ENCODE measurements around the gene ICAM5.

The ICAM5 gene

GRCh38 chr19:10315335-10316214 lies 25.8 kb downstream of the ICAM5 start, which contains the start of gene FDX2:
FDX2 (minus strand) TSS chr19:10316015; CDS start chr19:10315996, 19 bp downstream.
- no peaks in the 10 kb centered on the region for H3K27me3 ChIP-seq (ENCODE audit: control insufficient read depth in 3 of 3, insufficient read depth in 3 of 3, low read depth in 1 of 3, low read length in 3 of 3)
- H2AK5ac ChIP-seq (ENCODE audit: low read depth, low read length), result peak within 1 kb of the TSS; percentile 17
- H3K9ac ChIP-seq (ENCODE audit: low read depth, low read length, poor library complexity), result peak within 1 kb of the TSS; percentile 65
- no peak within 1 kb of the TSS for H2BK120ac ChIP-seq (ENCODE audit: low read depth, low read length)
- H2BK15ac ChIP-seq (ENCODE audit: low read length), result no peak within 1 kb of the TSS
- no peak within 1 kb of the TSS for H3K4ac ChIP-seq (ENCODE audit: low read length)
- H4K8ac ChIP-seq (ENCODE audit: low read depth, low read length), result no peak within 1 kb of the TSS
- no peak within 1 kb of the TSS for H3K27ac ChIP-seq (replicated peaks; ENCODE audit: low read length)
- H2BK12ac ChIP-seq (ENCODE audit: low read length), result no peak within 1 kb of the TSS
- H3K4me2 ChIP-seq (ENCODE audit: insufficient read depth, low read length, poor library complexity, severe bottlenecking), result peak within 1 kb of the TSS; percentile 77
- peak; percentile 86 for DNase-seq (ENCODE audit: low spot score)
- H2BK5ac ChIP-seq (ENCODE audit: low read length), result no peak within 1 kb of the TSS
- H3K36me3 ChIP-seq (replicated peaks in 1 of 2; ENCODE audit: control insufficient read depth in 2 of 2, insufficient read depth in 2 of 2, low read length in 2 of 2), result peaks cover 23 to 54% of the 10 kb centered on the region in 2 donors
- no peak within 1 kb of the TSS for H4K91ac ChIP-seq (ENCODE audit: low read depth, low read length, poor library complexity)
- H3K9me3 ChIP-seq (replicated peaks in 1 of 2; ENCODE audit: control insufficient read depth in 2 of 2, insufficient read depth in 1 of 2, low read depth in 1 of 2, low read length in 2 of 2), result no peaks in the 10 kb centered on the region
- H3K79me1 ChIP-seq (ENCODE audit: low read depth, low read length), result peaks cover 6% of the 10 kb centered on the region
- no peak within 1 kb of the TSS for H3K14ac ChIP-seq (ENCODE audit: low read length)
- H3K4me1 ChIP-seq (ENCODE audit: control insufficient read depth in 2 of 2, insufficient read depth in 1 of 2, low read depth in 1 of 2, low read length in 2 of 2), result peaks cover 0 to 2% of the 10 kb centered on the region in 2 donors
- peak within 1 kb of the TSS; percentile 98 for H2AFZ ChIP-seq (ENCODE audit: low read length)
- H3K18ac ChIP-seq (ENCODE audit: low read length), result peak within 1 kb of the TSS; percentile 55
- H3K4me3 ChIP-seq (ENCODE audit: low read length in 2 of 2), result peak within 1 kb of the TSS; percentile 71 to 81
- WGBS, 2 donors (ENCODE audit: extremely low coverage in 2 of 2, insufficient read length in 2 of 2, insufficient replicate concordance in 1 of 2), result no CpG with 5 or more reads among the region's 55 CpGs
- H3K23ac ChIP-seq (ENCODE audit: low read depth, low read length, poor library complexity), result peak within 1 kb of the TSS; percentile 5

- no CpG with 5 or more reads among the region's 19 CpGs for WGBS, 2 donors (ENCODE audit: extremely low coverage in 2 of 2, insufficient read length in 2 of 2, insufficient replicate concordance in 1 of 2)
- H2BK5ac ChIP-seq (ENCODE audit: low read length), result no peak overlapping the region
Measured at GRCh38 chr19:10316229-10317044, 26.7 kb downstream of the ICAM5 start.

GRCh38 chr19:10317045-10317856 lies 27.5 kb downstream of the ICAM5 start:
- H3K36me3 ChIP-seq (replicated peaks in 1 of 2; ENCODE audit: control insufficient read depth in 2 of 2, insufficient read depth in 2 of 2, low read length in 2 of 2), result peaks cover 32 to 64% of the 10 kb centered on the region in 2 donors
- H2AK5ac ChIP-seq (ENCODE audit: low read depth, low read length), result no peak overlapping the region
- no CpG with 5 or more reads among the region's 29 CpGs for WGBS, 2 donors (ENCODE audit: extremely low coverage in 2 of 2, insufficient read length in 2 of 2, insufficient replicate concordance in 1 of 2)
- no peak overlapping the region for H4K8ac ChIP-seq (ENCODE audit: low read depth, low read length)
- H3K4me2 ChIP-seq (ENCODE audit: insufficient read depth, low read length, poor library complexity, severe bottlenecking), result no peak overlapping the region
- no peak overlapping the region for H3K9ac ChIP-seq (ENCODE audit: low read depth, low read length, poor library complexity)
- peaks cover 6% of the 10 kb centered on the region for H3K79me1 ChIP-seq (ENCODE audit: low read depth, low read length)
- H2BK12ac ChIP-seq (ENCODE audit: low read length), result no peak overlapping the region
- H2BK15ac ChIP-seq (ENCODE audit: low read length), result no peak overlapping the region
- H2AFZ ChIP-seq (ENCODE audit: low read length), result no peak overlapping the region
- H3K4me1 ChIP-seq (ENCODE audit: control insufficient read depth in 2 of 2, insufficient read depth in 1 of 2, low read depth in 1 of 2, low read length in 2 of 2), result peaks cover 0 to 2% of the 10 kb centered on the region in 2 donors
- no peak overlapping the region for H2BK120ac ChIP-seq (ENCODE audit: low read depth, low read length)
- no peaks in the 10 kb centered on the region for H3K27me3 ChIP-seq (ENCODE audit: control insufficient read depth in 3 of 3, insufficient read depth in 3 of 3, low read depth in 1 of 3, low read length in 3 of 3)
- H3K4ac ChIP-seq (ENCODE audit: low read length), result no peak overlapping the region
- no peaks in the 10 kb centered on the region for H3K9me3 ChIP-seq (replicated peaks in 1 of 2; ENCODE audit: control insufficient read depth in 2 of 2, insufficient read depth in 1 of 2, low read depth in 1 of 2, low read length in 2 of 2)
- no peak overlapping the region for H3K18ac ChIP-seq (ENCODE audit: low read length)
- no peak overlapping the region for H4K91ac ChIP-seq (ENCODE audit: low read depth, low read length, poor library complexity)
- no peak overlapping the region for H2BK5ac ChIP-seq (ENCODE audit: low read length)
- no peak for DNase-seq (ENCODE audit: low spot score)
- no peak overlapping the region for H3K14ac ChIP-seq (ENCODE audit: low read length)
- H3K23ac ChIP-seq (ENCODE audit: low read depth, low read length, poor library complexity), result no peak overlapping the region
- H3K27ac ChIP-seq (replicated peaks; ENCODE audit: low read length), result no peak overlapping the region
- H3K4me3 ChIP-seq (ENCODE audit: low read length in 2 of 2), result no peak overlapping the region

More at GRCh38 chr19:10316229-10317044, 26.7 kb downstream of the ICAM5 start:
- no peaks in the 10 kb centered on the region for H3K9me3 ChIP-seq (replicated peaks in 1 of 2; ENCODE audit: control insufficient read depth in 2 of 2, insufficient read depth in 1 of 2, low read depth in 1 of 2, low read length in 2 of 2)
- peak overlapping the region; percentile 17 for H2AK5ac ChIP-seq (ENCODE audit: low read depth, low read length)
- no peak overlapping the region for H2BK12ac ChIP-seq (ENCODE audit: low read length)
- H2BK15ac ChIP-seq (ENCODE audit: low read length), result no peak overlapping the region
- H3K4me1 ChIP-seq (ENCODE audit: control insufficient read depth in 2 of 2, insufficient read depth in 1 of 2, low read depth in 1 of 2, low read length in 2 of 2), result peaks cover 0 to 2% of the 10 kb centered on the region in 2 donors
- no peak overlapping the region for H3K14ac ChIP-seq (ENCODE audit: low read length)
- H3K4me3 ChIP-seq (ENCODE audit: low read length in 2 of 2), result peak overlapping the region in 1 of 2 donors; percentile 71
- H3K4ac ChIP-seq (ENCODE audit: low read length), result no peak overlapping the region
- H4K8ac ChIP-seq (ENCODE audit: low read depth, low read length), result no peak overlapping the region
- no peak overlapping the region for H3K9ac ChIP-seq (ENCODE audit: low read depth, low read length, poor library complexity)
- no peak overlapping the region for H3K18ac ChIP-seq (ENCODE audit: low read length)
- peaks cover 24 to 56% of the 10 kb centered on the region in 2 donors for H3K36me3 ChIP-seq (replicated peaks in 1 of 2; ENCODE audit: control insufficient read depth in 2 of 2, insufficient read depth in 2 of 2, low read length in 2 of 2)
- no peak overlapping the region for H3K27ac ChIP-seq (replicated peaks; ENCODE audit: low read length)
- peak overlapping the region; percentile 98 for H2AFZ ChIP-seq (ENCODE audit: low read length)
- no peak overlapping the region for H3K23ac ChIP-seq (ENCODE audit: low read depth, low read length, poor library complexity)
- H3K79me1 ChIP-seq (ENCODE audit: low read depth, low read length), result peaks cover 6% of the 10 kb centered on the region
- no peak overlapping the region for H3K4me2 ChIP-seq (ENCODE audit: insufficient read depth, low read length, poor library complexity, severe bottlenecking)
- H4K91ac ChIP-seq (ENCODE audit: low read depth, low read length, poor library complexity), result no peak overlapping the region
- no peak overlapping the region for H2BK120ac ChIP-seq (ENCODE audit: low read depth, low read length)
- no peak for DNase-seq (ENCODE audit: low spot score)
- H3K27me3 ChIP-seq (ENCODE audit: control insufficient read depth in 3 of 3, insufficient read depth in 3 of 3, low read depth in 1 of 3, low read length in 3 of 3), result no peaks in the 10 kb centered on the region

Data from neuronal stem cell (in vitro differentiated cells).